ENCODE measurements around the gene LDAH.
"Not testable (repeated sequence)": the region's sequence is repeated elsewhere in the genome, so short reads cannot be mapped to it uniquely, and the experiment has no call there.

Gene LDAH

DNA sequence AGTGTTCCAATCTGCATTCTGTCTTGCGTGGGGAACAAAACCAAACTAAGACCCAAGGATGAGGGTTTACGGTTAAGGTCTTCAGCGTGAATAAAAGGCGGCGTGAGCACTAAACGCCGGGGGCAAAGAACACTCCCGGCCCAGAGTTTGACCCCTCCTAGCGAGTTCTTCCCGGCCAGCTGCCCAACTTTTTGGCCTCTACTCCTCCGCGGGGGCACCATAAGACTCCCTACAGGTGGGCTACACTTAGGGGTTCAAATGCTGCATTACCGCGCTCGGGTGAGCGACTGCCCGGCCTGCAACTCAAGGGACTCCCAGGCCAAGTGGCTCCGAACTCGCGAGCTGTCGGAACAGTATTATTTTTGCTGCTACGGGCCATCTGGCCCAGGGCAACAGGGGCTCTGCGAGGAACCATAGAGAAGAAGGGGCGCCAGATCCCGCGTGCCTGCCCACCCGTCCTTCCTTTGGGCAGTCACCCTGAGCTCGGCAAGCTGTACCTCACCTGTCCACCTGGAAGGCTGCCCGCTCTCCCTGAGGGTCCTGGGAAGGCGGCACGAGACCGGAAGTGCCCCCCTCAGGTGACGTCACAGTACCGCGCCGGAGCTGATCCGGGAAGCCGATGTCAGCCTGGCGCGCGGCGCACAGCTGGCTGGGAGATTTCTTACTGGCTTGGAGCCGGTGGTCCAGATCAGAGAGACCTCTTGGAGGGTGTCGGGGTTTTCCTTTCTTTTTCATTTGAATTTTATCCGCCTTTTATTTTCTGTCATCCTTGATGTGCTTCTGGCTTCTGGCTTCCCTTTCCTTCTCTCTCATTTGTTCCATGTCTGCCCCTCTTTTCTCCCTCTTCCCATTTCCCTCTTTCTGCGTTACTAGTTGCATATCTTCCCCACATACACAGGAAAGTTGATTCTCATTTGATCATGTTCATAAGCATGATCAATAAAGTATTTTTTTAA lies at the start of gene LDAH:
LDAH (minus strand) TSS at position 567 of the 956 bp plus-strand sequence. CDS start 21,638 bp downstream, outside the sequence.
- DNase-seq, result peak; percentile 82 to 91 (median 87)

DNA sequence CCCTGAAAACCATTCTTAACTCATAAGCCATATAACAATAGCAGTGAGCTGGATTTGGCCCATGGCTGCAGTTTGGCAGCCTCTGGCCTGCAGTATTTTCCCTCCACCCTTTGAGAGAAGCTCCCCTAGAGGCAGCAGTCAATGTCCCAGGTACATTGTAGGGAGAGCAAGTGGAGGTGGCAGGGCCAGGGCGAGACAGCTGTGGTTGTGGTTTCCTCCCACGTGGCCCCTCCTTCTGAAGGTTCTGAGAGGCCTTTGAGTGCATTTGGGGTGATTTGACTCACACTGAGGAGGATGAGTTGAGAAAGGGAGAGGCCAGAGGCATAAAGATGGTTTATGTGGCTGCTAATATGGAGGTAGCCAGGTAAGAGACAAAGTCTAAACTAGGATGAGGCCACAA lies 45.5 kb upstream of the LDAH start:
- DNase-seq, result no peak

DNA sequence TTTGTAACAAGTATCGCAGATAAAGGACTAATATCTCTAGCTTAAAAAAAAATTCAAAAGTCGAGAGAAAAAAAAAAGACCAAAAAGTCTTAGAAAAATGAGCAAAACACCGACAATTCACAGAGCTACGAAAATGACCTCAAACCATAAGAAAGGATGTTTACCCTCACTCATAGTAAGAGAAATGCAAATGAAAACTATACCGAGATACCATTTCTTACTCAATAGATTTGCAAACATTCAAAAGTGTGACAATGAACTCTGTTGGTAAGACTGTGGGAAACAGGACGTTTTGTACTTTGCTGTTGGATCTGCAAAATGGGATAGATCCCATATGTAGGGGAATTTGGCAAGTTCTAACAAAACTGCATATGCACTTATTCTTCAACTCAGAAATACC lies 39.9 kb upstream of the LDAH start:
- DNase-seq, result no peak

DNA sequence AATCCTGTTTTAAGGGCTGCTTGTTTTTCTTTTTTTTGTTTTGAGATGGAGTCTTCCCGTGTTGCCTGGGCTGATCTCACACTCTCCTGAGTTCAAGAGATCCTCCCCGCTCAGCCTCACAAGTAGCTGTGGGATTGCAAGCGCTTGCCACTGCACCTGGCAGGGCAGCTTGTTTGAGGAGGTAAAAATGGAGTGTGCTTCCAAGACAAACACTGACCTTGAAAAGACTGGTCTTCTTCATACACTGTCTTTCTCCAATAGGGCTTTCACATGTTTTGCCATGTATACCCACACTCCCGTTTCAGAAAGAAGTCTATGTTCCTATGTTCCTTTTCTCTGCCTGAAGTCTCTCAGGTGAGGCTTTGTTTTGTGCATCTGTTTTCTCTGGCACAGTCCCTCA lies 32.6 kb upstream of the LDAH start:
- no peak for DNase-seq

DNA sequence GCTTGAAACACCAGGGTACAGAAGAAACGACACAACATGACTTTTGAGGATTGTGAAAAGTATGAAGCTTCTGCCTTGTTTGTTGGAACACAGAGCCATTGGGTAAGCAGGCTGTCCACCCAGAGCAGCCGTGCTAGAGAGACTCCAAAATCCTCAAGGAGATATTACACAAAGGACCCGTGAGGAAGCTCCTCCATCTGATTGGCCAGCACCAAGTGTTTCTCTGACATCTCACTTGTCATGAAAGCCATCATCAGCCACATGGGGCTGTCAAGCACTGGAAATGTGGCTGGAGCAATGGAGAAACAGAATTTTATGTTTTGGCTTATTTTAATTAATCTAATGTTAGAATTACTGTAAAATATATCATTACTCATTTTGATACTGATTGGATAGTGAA lies 29.8 kb upstream of the LDAH start:
- no peak for DNase-seq

DNA sequence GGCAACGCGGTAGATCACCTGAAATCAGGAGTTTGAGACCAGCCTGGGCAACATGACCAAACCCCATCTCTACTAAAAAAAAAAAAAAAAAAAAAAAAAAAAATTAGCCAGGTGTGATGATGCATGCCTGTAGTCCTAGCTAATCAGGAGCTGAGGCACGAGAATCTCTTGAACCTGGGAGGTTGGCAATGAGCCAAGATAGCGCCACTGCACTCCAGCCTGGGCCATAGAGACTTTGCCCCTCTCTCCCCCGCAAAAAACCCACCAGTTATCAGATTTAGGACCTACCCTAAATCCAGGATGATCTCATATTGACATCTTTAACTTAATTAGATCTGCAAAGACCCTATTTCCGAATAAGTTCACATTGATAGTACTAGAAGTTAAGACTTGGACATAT lies 29.2 kb upstream of the LDAH start:
- DNase-seq, result no peak

DNA sequence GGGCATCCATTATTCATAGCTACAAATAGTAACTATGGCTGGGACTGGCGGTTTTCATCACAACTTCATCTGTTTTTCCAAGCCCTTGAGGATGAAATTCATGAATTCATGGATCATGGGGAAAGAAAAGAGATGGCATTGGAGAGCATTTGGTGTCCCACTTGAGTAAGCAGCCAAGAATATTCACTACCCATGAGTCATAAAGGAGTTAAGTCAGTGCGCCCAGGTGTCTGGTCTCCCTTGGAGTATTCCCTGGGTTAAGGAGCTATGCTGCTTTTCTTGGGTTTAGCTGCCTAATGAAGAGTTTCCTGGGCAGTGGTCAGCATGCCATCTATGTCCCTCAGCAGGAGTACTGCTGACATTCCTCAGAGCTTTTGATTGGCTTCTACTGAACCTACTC lies 21.3 kb upstream of the LDAH start:
- DNase-seq, result no peak

DNA sequence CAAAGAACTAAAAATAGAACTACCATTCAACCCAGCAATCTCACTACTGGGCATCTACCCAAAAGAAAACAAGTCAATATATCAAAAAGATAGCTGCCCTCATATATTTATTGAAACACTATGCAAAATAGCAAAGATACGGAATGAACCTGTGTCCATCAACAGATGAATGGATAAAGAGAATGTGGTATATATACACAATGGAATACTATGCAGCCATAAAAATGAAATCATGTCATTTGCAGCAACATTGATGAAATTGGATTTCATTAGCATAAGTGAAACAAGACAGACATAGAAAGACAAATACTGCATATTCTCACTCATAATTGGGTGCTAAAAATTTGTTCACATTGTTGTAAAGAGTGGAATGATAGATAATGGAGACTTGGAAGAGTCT lies 16.2 kb upstream of the LDAH start:
- DNase-seq, result no peak

DNA sequence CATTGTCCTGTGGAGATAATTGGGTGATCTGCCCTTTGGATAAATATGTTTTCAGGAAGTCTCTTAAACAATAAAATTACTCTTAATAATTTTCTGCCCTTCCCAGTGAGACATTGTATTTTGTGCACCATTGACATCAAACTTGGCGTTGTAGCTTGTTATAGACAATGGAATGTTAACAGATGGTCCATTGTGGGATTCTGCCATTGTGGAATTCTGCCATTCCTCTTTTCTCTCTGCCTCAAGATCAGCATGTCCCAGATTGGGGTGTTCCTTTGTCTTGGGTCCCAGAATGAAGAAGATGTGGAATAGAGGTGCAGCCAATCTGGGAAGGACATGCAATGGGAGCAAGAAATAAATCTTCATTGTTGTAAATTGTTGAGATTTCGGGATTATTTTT lies 15.1 kb upstream of the LDAH start:
- no peak for DNase-seq

DNA sequence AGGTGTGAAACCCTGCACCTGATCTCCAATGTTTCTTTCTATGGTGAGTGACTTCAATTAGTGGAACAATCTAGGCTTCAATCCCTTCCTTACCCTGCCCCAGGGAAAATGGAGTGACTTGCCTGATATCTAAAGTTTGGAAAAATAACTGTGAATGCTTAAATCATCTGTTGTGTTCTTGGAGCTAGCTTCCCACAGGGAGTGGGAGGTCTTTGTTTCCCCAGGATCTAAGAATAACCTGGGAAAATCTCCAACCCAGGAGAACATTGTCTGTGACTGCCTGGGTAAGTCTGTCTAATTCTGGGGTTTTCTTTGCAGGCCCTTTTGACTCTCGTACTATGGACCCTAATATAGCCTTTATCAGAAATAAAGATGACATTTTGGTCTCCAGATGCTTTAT lies 13.6 kb upstream of the LDAH start:
- DNase-seq, result no peak

DNA sequence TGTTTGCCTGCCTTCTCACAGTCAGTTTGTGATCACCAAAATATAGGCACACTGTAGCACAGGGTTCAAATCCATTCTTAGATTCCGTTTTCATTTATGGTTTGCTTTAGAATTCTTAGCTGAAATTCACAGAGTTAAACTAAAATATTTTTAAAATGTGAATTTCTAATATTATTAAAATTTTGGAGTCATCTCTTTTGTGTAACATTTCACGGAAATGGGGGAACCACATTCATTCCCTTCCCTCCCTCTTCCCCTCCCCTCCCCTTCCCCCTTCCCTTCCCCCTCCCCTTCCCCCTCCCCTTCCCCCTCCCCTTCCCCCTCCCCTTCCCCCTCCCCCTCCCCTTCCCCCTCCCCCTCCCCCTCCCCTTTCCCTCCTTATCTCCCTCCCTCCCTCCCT lies 11.4 kb upstream of the LDAH start:
- no peak for DNase-seq

DNA sequence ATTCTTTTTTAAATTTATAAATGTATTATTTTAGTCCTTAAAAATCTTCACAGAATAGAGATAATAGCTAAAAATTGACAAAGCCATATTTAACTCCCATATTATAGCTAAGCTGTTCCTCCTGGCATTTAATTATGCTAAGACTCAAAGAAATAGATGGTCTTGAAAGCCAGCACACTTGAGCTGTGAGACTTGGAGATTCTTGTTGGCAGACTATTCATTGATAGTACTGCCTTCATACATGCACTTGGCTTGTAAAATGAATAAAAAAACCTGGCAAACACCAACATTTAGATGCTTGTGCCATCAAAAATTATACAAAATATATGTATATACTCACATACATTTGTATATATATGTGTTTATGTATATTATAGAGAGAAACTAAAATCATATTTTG lies 9.7 kb upstream of the LDAH start:
- DNase-seq, result no peak

DNA sequence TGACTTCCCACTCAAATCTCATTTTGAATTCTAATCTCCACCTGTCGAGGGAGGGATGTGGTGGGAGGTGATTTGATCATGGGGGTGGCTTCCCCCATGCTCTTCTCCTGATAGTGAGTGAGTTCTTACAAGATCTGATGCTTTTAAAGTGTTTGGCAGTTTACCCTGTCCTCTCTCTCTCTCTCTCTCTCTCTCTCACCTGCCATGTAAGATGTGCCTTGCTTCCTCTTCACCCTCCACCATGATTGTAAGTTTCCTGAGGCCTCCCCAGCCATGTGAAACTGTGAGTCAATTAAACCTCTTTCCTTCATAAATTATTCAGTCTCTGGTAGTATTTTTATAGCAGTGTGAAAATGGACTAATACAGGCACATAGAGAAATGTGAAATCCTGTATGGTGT lies 7.0 kb upstream of the LDAH start:
- DNase-seq, result no peak

DNA sequence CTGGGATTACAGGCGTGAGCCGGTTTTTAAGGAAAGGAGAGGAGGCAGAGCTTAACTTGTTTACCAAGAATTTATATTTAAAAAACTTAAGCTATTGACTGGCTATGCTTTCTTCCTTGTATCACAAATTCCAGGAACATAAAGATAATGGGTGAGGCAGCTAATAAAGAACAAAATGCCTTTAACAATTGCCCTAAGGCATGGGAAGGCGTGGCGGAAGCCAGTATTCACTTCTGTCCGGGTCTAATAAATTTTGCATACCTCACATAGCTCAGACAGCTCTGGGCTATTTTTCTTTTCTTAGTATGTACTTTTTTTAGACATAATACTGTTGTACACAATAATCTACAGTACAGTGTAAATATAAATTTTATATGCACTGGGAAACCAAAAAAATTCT lies 1.0 kb upstream of the LDAH start:
- no peak for DNase-seq

DNA sequence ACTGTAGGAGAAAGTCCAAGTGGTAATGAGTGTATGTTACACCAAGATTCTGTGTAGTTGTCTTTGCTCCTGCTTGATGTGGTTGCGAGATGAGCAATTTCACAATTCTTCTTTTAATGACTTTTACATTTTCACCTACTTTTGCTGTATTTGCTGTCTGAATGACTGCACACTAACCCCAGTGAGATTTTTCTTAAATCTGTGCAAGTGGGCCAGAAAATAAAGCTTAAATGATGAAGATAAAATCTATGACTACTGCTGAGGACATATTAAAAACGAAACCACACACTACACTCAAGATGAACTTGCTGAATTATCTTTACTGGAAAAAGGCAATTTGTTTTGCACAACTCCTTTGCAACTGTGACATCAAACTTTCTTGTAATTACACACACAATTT lies 4.1 kb downstream of the LDAH start:
- DNase-seq, result no peak

DNA sequence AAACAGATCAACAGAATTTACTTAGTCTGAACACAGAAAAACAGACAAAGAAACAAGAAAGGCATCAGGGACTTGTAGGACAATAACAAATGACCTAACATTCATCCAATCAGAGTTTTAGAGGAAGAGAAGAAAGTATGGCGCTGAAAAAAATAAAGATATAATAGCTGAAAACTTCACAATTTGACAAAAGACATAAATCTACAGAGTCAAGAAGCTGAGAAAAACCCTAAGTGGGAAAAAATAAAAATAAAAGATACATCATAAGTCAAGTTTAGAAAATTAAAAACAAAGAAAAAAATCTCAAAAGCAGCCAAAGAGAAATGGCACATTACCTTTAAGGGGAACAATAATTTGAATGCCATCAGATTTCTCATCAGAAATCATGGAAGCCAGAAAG lies 7.7 kb downstream of the LDAH start:
- DNase-seq, result no peak

DNA sequence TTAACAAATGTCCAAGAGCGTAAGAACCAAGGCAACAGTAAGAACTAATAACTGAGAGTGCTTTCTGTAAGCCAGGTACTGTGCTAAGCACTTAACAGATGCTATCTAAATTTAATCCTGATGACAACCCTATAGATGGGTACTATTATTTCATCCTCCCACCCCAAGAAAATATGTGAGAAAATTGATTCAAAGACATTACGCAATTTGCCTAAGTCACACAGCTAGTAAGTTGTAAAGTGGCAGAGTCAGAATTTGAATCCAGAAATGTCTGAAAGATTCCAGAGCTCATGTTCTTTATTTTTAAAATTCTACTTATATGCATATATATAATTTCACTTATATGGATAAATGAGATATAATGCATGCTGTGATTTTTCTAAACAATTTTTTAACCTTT lies 10.1 kb downstream of the LDAH start:
- DNase-seq, result no peak

DNA sequence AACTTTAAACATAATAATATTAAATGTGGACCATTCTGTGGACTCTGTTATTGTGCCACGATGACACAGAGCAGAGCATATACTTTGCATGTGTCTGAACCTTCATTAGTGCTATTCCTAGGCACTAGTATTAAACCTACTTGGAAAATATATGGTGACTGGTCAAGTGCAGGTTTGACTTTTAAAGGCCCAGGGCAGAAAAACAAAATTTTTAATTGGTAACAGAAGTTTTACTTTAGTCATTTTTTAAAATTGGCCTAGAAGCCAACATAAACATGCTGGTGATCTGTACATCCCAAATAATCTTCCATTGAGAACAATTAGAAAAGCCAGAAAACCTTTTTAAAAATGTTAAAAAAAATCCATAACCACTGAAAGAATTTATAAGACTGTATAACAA lies 16.6 kb downstream of the LDAH start:
- no peak for DNase-seq

DNA sequence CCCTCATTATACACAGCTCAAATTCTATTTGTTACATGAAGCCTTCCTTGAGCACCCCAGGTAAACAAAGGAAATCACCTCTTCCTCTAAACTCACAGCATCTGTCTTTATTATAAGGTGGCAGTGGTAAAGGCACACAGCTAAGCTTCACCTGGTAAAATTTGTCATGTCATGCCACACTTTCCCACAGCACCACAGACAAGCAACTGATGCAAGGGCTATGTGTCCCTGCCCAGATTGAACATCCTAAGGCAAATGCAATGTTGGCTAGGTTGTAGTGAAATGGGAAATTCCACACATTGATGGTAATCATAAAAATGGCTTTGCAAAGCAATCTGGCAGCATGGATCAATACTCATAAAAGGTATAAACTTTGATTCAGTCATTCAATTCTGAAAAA lies 18.9 kb downstream of the LDAH start:
- DNase-seq, result no peak

DNA sequence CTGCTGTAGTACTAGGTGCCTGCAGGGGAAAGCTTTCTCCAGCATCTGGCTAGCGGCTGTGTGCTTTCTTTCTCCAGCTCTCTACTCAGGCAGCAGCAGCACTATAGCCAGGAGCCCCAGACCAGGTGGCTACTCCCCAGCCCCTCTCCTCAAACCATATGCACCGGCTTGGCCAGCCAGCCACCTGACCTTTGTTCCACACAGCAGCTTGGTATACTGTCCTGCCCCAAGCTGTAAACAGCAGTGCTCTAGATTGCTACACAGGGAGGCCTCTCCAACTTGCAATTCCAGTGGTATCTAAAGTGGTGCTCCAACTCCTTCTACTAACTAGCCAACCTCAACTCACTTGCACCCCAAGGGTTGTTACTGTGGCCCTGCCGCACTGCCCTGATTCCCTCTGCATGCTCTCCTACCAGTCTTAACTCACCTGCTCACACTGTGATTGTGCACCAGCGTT lies 19.6 kb downstream of the LDAH start:
- DNase-seq, result no peak

DNA sequence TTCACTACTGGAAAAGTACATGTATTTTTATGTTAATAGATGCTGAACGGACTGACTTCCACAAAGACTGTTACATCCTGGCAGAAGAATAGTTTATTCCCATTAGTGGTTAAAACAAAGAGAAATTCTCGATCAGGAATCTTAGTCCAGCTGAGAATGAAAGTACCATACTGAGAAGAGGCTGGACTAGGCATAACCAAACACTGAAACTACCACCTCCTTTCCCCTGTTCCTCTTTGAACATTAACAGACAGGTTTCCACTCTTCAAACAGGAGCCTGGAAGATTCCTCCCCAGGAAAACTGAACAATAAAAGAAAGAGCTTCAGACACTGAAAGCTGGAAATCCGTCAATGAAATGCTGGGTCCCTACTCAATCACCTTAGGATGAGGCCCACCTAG lies 25.8 kb downstream of the LDAH start:
- no peak for DNase-seq

DNA sequence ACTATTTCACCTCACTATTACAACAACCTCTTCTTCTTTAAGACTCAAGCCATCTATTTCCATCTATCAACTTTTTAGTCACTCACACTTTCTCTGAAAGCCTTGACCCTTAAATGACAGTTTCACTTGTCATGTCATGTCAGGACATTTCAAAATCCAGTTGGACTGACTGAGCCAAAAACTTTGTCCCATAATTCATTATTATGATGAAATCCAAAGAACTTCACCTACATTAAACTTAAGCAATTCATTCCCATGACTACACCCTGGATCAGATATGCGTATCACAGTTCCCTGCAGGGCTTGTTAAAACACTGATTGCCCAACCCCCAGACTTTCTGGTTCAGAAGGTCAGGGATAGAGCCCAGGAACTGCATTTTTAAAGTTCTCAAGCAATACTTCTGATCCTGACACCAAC lies 26.5 kb downstream of the LDAH start:
- no peak for DNase-seq

DNA sequence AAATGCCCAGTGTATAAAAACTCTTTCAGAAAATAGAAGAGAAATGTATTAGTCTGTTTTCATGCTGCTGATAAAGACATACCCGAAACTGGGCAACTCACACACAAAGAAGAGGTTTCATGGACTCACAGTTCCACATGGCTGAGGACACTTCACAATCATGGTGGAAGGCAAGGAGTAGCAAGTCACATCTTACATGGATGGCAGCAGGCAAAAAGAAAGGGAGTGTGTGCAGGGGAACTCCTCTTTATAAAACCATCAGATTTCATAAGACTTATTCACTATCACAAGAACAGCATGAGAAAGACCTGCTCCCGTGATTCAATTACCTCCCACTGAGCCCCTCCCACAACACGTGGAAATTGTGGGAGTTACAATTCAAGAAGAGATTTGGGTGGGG lies 29.0 kb downstream of the LDAH start:
- not testable (repeated sequence) for DNase-seq

DNA sequence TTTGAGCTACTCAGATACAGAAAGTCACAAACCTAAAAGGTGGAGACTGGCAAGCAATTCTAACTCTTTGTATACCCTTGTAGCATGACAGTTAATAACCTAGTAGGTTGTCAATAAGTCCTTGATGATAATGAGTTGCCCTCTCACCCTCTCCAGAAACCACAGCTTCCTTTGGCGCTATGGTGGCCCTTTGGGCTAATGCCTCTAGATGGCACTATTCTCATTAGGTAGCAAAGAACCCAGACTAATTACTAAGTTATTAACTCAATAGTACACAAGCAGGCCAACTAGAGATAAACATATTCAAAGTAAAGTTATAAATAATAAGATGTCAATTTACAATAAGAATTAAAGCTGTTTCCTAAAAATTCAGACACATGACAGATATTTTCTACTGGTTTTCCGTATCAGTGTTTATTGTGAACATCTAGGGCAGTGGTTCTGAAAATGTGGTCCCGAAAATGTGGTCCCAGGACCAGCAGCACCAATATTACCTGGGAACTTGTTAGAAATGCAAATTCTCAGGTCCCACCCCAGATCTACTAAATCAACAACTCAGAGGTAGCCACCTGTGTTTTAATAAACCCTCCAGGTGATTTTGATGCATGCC lies 41.1 kb downstream of the LDAH start:
- peak; percentile 46 to 51 (median 50) for DNase-seq
